Tibial artery (tissue), 4 donors: Measurements from ENCODE around the gene CARD10.
A peak's percentile ranks its signal among the peaks of the same experiment; 100 is the strongest.

ENCODE experiments used
- DNase-seq, 2 donors: peaks; one replicate each; pipeline ENCODE4 v3.0.0-alpha.2; 2019
- H3K27ac ChIP-seq, 2 donors: fragments of 200-600 bp; sonication (generic) in 1 of 2; 1 replicate in 1 of 2; 2 replicates in 1 of 2; pipeline ENCODE4 v1.5.1; 2018 to 2019; ENCODE audit warnings: mild to moderate bottlenecking in 1 of 2
- H3K27me3 ChIP-seq, 2 donors: fragments of 200-600 bp; sonication (generic) in 1 of 2; one replicate each; pipeline versions ENCODE4 v1.5.1 to v1.6.0; 2016 to 2019
- H3K36me3 ChIP-seq, 3 donors: fragments of 200-600 bp; sonication (generic) in 2 of 3; one replicate each; pipeline ENCODE4 v1.5.1; 2016 to 2019; ENCODE audit warnings: mild to moderate bottlenecking in 2 of 3
- H3K4me1 ChIP-seq, 4 donors: fragments of 200-600 bp; sonication (generic) in 2 of 4; 1 replicate in 3 of 4; 2 replicates in 1 of 4; pipeline ENCODE4 v1.5.1; 2016 to 2019
- H3K4me3 ChIP-seq, 2 donors: fragments of 200-600 bp; sonication (generic) in 1 of 2; 1 replicate in 1 of 2; 2 replicates in 1 of 2; pipeline ENCODE4 v1.5.1; 2018 to 2019; ENCODE audit warnings: mild to moderate bottlenecking in 2 of 2
- H3K9me3 ChIP-seq, 3 donors: fragments of 200-600 bp; sonication (generic) in 1 of 3; one replicate each; pipeline ENCODE4 v1.5.1; 2016 to 2019
- CTCF ChIP-seq, 2 experiments: fragments of 200-600 bp in 1 of 2; fragments of 450-650 bp in 1 of 2; IDR thresholded peaks; one replicate each; pipeline ENCODE4 v1.5.1; 2017 to 2019; ENCODE audit warnings: antibody characterized with exemption in 2 of 2, mild to moderate bottlenecking in 1 of 2, moderate library complexity in 1 of 2
- intact Hi-C: fragments of 100-400 bp; cut with DNase I; formaldehyde crosslinking; loops from one replicate; pipeline ENCODE4 v1.15.0; 2023; ENCODE audit warnings: low total_unique reads

CARD10 gene

GRCh38 chr22:37558815-37559214, 39.6 kb upstream of the CARD10 start:
- Histone ChIP-seq H3K4me3 (no peak overlapping the region), H3K27ac (peak overlapping the region; percentile 98 to 99), H3K36me3 (no peaks in the 10 kb centered on the region), H3K27me3 (no peaks in the 10 kb centered on the region), H3K9me3 (no peaks in the 10 kb centered on the region), H3K4me1 (peaks cover 2 to 51% (median 39%) of the 10 kb centered on the region in 4 donors)
- TF ChIP-seq CTCF (IDR thresholded peaks at IDR 0.05) = no peak
- DNase-seq = no peak
- intact Hi-C loops = no loop called here

GRCh38 chr22:37557321-37558001, 38.2 kb upstream of the CARD10 start:
- Histone ChIP-seq H3K4me1 (peaks cover under 1 to 44% (median 31%) of the 10 kb centered on the region in 4 donors), H3K36me3 (no peaks in the 10 kb centered on the region), H3K9me3 (no peaks in the 10 kb centered on the region), H3K4me3 (no peak overlapping the region), H3K27ac (no peak overlapping the region), H3K27me3 (no peaks in the 10 kb centered on the region)
- intact Hi-C loops = no loop called here
- DNase-seq = no peak
- no peak for TF ChIP-seq CTCF (IDR thresholded peaks at IDR 0.05)

- TF ChIP-seq CTCF (IDR thresholded peaks at IDR 0.05) = no peak
- Histone ChIP-seq H3K36me3 (no peaks in the 10 kb centered on the region), H3K4me1 (peaks cover 5 to 44% (median 31%) of the 10 kb centered on the region in 4 donors)
Measured at GRCh38 chr22:37556710-37557109, 37.5 kb upstream of the CARD10 start.

GRCh38 chr22:37555029-37555428, 35.8 kb upstream of the CARD10 start:
- Histone ChIP-seq H3K4me1 (peaks cover 6 to 53% (median 45%) of the 10 kb centered on the region in 4 donors), H3K27ac (no peak overlapping the region), H3K9me3 (no peaks in the 10 kb centered on the region), H3K36me3 (no peaks in the 10 kb centered on the region), H3K4me3 (no peak overlapping the region), H3K27me3 (no peaks in the 10 kb centered on the region)
- no peak for TF ChIP-seq CTCF (IDR thresholded peaks at IDR 0.05)
- DNase-seq = no peak
- intact Hi-C loops = no loop called here

More at GRCh38 chr22:37556710-37557109, 37.5 kb upstream of the CARD10 start:
- intact Hi-C loops = no loop called here
- no peaks in the 10 kb centered on the region for H3K27me3 ChIP-seq
- H3K9me3 ChIP-seq = no peaks in the 10 kb centered on the region
- H3K4me3 ChIP-seq = no peak overlapping the region
- DNase-seq = no peak
- no peak overlapping the region for H3K27ac ChIP-seq

GRCh38 chr22:37553725-37554124, 34.5 kb upstream of the CARD10 start:
- no peak overlapping the region for H3K27ac ChIP-seq
- intact Hi-C loops = no loop called here

More at GRCh38 chr22:37553725-37554124, 34.5 kb upstream of the CARD10 start:
- no peaks in the 10 kb centered on the region for H3K36me3 ChIP-seq
- DNase-seq = no peak
- H3K9me3 ChIP-seq = no peaks in the 10 kb centered on the region
- H3K27me3 ChIP-seq = no peaks in the 10 kb centered on the region
- peaks cover 11 to 55% (median 48%) of the 10 kb centered on the region in 4 donors for H3K4me1 ChIP-seq
- no peak overlapping the region for H3K4me3 ChIP-seq
- TF ChIP-seq CTCF (IDR thresholded peaks at IDR 0.05) = no peak
